ENCODE results near the gene PALM.

Gene PALM

DNA sequence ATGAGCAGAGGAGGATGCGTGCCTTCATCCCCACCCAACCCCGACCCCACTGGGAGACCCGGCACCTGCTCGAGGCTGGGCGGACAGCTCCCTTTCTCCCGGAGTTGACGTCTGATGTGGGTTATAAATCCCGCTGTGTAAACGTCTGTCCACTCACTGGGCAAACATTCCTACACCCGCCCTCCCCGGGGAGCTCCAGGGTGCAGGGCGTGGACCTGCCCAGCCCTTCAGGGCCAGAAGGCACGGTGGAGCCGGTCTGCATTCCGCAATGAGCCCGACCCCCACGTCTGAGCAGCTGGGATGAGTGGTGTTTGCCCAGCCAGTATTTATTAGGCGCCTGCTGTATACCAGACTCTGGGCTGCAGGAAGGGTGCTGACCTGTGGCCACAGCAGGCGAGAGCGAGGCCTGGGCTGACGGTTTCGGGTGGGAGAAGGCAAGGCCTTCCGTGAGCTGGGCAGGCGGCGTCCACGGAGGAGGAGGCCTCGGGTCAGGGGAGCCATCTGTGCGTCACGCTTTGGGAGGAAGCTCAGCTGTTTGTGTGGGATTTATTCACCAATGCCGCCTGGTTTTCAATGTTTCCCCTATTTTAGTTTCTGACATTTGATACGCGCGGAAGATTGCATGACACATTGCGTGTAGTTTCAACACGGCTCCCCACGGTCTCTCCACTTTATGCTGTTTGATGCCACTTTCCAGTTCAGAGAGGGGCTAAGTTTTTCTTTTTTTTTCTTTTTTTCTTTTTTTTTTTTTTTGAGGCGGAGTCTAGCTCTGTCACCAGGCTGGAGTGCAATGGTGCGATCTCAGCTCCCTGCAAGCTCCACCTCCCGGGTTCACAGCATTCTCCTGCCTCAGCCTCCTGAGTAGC lies 44.1 kb downstream of the PALM start:
- DNase-seq (ENCODE audit: low spot score) = peak; percentile 43

DNA sequence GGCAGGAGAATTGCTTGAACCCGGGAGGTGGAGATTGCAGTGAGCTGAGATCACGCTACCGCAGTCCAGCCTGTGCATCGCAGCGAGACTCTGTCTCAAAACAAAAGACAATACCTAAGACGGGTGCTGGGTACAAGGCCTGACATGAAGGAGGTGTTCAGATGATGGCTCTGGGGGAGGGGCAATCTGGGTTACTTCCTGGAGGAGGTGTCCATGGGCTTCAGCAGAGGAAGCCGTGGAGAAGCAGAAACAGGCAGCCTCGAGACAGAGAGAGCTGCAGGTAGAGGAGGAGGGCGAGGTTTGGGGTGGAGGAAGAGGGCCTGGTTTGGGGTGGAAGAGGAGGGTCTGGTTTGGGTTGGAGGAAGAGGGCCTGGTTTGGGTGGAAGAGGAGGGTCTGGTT lies 45.8 kb downstream of the PALM start:
- DNase-seq (ENCODE audit: low spot score) = no peak

DNA sequence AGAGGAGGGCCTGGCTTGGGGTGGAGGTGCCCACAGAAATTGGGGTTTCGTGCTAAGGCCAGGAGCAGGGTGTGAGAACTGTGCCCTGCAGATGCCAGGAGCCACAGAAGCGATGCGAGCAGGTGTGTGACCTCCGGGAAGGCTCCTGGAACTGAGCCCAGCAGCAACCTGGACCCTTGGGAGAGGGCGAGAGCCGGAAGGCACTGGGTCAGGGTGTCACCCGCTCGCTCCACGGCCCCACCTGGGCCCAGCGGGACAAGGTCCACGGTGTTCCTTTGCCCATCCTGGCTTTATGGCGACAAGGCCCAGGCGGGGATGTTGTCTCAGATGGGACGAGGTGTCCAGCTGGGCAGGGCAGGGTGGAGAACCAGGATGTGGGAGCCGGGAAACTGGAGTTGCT lies 46.3 kb downstream of the PALM start:
- no peak for DNase-seq (ENCODE audit: low spot score)

DNA sequence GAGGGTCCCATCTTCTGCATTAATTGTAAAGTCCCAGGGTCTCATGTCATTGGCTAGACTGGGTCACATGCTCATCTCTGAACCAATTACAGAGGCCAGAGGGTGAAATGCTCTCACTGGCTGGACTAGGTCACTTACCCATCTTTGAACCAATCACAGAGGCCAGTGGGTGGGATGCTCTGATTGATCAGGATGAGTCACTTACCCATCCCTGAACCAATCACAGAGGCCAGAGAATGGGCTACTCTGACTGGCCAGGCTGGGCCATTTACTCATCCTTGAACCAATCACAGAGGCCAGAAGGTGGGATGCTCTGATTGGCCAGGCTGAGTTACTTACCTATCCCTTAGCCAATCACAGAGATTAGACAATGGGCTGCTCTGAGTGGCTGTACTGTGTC lies 47.5 kb downstream of the PALM start:
- peak; percentile 76 for DNase-seq (ENCODE audit: low spot score)

DNA sequence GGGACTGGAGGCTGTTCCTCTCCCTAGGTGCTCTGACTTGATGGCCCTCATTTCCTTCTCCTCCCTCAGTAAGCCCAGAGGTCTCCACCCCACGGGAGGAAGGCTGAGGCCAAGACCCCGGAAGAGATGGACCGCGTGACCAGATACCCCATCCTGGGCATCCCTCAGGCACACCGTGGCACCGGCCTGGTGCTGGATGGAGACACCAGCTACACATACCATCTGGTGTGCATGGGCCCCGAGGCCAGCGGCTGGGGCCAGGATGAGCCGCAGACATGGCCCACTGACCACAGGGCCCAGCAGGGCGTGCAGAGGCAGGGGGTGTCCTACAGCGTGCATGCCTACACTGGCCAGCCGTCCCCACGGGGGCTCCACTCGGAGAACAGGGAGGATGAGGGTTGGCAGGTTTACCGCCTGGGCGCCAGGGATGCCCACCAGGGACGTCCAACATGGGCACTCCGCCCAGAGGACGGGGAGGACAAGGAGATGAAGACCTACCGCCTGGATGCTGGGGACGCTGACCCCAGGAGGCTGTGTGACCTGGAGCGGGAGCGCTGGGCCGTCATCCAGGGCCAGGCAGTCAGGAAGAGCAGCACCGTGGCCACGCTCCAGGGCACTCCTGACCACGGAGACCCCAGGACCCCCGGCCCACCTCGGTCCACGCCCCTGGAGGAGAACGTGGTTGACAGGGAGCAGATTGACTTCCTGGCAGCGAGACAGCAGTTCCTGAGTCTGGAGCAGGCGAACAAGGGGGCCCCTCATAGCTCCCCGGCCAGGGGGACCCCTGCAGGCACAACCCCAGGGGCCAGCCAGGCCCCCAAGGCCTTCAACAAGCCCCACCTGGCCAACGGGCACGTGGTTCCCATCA lies 48.3 kb downstream of the PALM start:
- DNase-seq (ENCODE audit: low spot score) = no peak

DNA sequence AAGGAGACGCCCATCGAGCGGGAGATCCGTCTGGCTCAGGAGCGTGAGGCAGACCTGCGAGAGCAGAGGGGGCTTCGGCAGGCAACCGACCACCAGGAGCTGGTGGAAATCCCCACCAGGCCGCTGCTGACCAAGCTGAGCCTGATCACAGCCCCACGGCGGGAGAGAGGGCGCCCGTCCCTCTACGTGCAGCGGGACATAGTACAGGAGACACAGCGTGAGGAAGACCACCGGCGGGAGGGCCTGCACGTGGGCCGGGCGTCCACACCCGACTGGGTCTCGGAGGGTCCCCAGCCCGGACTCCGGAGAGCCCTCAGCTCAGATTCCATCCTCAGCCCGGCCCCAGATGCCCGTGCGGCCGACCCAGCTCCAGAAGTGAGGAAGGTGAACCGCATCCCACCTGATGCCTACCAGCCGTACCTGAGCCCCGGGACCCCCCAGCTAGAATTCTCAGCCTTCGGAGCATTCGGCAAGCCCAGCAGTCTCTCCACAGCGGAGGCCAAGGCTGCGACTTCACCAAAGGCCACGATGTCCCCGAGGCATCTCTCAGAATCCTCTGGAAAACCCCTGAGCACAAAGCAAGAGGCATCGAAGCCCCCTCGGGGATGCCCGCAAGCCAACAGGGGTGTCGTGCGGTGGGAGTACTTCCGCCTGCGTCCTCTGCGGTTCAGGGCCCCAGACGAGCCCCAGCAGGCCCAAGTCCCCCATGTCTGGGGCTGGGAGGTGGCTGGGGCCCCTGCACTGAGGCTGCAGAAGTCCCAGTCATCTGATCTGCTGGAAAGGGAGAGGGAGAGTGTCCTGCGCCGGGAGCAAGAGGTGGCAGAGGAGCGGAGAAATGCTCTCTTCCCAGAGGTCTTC lies 49.3 kb downstream of the PALM start:
- no peak for DNase-seq (ENCODE audit: low spot score)

DNA sequence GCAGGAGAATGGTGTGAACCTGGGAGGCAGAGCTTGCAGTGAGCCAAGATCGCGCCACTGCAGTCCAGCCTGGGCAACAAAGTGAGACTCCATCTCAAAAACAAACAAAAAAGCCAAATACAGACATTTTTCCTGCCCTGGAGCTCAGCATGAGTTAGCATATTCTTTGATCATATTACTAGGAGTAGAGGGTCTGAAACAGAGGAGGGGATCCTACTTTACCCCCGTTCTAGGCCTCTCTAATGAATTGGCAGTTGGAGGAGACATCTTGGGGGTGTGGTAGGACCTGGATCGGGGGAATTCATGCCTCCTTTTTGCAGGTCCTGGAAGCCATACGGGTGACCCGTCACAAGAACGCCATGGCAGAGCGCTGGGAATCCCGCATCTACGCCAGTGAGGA lies 54.4 kb downstream of the PALM start:
- no peak for DNase-seq (ENCODE audit: low spot score)

DNA sequence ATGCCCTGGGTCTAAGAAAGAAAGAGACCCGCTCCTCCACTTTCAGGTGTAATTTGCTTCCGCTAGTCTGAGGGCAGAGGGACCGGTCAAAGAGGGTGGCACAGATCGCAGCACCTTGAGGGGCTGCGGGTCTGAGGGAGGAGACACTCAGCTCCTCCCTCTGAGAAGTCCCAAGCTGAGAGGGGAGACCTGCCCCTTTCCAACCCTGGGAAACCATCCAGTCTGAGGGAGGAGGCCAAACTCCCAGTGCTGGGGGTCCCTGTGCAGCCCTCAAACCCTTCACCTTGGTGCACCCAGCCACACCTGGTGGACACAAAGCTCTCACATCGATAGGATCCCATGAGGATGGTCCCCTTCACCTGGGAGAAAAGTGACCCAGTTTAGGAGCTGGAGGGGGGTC lies 55.1 kb downstream of the PALM start:
- DNase-seq (ENCODE audit: low spot score) = no peak

DNA sequence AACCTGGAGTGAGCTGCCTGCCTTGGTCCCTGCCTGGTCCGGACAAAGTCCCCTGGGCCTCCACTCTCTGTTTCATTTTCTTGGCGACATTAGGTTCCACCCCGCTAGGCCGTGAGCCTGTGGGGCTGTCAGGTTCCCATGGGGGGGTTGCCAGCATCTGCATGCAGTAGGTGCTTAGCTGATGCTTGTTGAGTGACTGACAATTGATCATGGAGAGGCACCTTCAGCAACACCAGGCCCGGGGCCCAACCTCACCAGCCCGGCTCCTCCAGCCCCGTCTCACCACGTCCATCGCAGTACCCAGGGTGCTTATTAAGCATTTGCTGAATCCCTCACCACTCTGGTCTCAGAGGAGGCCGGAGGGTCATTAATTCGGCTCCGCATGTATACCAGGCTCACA lies 55.6 kb downstream of the PALM start:
- no peak for DNase-seq (ENCODE audit: low spot score)

DNA sequence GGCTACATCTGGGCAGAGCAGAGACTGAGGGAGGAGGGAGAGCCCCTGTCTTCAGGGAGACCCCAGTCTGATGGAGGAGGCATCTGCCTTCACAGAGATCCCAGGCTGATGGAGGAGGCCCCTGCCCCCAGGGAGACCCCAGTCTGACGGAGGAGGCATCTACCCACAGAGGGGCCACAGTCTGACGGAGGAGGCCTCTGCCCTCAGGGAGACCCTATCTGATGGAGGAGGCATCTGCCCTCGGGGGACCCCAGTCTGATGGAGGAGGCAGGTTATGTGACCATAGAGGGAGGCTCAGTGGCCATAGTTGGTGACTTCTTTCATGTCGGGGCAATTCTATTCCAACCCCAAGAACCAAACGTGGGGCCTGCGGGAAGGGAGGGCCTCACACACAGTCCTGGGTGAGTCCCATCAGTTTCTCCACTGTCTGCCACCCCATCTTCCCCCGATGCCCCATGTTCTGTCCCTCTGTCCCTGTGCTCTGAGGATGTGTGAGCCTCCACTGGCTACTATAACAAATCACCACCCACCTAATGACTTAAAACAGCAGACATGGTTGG lies 56.5 kb downstream of the PALM start:
- no peak for DNase-seq (ENCODE audit: low spot score)

DNA sequence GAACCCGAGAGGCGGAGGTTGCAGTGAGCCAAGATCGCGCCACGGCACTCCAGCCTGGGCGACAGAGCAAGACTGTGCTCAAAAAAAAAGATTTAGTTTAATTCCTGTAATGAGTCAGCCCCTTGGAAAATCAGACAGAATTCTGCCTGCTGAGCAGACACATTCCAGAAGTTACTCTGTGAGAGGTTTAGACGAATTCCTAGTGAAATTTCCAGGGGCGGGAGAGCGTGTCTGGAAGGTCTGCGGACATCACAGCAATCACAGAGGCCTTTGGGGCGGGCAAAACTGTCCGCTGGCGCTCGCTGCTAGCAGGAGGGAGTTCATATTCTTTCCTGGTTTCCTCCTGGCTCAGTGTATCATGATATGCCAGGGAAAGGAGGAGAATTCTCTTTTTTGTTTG lies 59.7 kb downstream of the PALM start:
- DNase-seq (ENCODE audit: low spot score) = no peak

DNA sequence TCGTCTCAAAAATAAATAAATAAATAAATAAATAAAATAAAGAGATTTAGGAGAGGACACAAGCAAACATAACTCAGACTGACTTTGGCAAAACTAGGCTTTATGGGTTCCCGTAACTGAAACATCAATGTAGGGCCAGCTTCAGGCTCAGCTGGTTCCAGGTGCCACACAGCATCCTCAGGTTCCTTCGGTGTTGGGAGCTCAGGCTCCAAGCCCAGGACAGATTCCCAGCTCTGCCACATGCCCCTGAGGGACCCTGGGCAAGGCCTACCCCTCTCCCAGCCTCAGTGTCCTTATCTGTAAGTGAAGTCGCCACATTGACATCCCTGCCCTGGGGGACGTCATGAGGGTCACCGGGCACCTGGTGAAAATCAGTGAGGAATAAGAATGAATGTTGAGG lies 60.9 kb downstream of the PALM start:
- no peak for DNase-seq (ENCODE audit: low spot score)

DNA sequence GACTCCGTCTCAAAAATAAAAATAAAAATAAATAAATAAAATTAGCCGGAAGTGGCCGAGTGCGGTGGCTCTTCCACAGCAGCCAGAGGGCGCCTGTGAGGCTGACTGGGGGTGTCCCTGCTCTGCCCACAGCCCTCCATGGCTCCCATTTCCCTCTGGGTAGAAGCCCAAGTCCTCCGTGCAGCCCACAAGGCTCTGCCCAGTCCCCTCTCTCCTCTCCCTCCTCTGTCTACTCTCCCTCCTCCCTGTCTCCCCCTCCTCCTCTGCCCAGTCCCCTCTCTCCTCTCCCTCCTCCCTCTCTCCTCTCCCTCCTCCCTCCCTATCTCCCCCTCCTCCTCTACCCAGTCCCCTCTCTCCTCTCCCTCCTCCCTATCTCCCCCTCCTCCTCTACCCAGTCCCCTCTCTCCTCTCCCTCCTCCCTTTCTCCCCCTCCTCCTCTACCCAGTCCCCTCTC lies 62.6 kb downstream of the PALM start:
- peak; percentile 73 for DNase-seq (ENCODE audit: low spot score)

DNA sequence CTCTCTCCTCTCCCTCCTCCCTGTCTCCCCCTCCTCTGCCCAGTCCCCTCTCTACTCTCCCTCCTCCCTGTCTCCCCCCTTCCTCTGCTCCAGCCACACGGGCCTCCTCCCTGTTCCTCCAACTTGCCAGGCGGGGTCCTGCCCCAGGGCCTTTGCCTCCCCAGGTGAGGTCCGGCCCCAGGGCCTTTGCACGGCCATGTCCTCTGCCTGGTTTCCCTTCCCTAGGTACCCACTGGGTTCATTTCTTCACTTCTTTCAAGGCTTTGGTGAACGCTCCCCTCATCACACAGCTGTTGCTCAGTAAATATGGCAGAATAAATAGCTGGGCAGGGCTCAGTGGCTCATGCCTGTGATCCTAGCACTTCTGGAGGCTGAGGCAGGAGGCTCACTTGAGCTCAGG lies 63.3 kb downstream of the PALM start:
- no peak for DNase-seq (ENCODE audit: low spot score)

DNA sequence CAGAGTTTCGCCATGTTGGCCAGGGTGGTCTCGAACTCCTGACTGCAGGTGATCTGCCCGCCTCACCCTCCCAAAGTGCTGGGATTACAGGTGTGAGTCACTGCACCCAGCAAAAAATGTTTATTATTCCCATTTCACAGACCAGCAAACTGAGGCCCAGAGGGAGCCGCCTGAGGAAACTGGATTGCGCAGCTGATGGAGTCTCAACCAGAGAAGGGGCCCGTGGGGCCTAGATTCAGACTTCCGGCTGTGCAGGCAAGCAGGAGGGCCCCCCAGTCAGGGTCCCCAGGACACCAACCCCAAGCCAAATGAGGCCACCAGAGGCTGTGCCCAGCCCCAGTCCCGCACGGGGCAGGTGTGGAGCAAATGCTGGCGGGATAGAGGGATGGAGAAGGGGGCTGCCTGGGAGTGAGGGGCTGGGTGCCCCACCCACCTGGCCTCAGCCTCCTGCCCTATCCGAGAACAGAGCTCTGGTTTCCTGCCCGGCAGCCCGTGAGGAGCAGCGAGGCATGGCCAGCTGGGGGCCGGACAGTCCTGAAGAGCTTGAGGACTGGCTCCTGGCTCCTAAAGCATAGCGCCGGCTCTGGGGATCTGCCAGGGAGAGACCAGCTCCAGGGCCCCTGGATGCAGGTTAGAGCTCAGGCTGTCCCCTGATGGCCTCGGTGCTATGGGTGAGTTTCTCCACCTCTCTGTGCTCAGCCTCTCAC lies 64.1 kb downstream of the PALM start:
- DNase-seq (ENCODE audit: low spot score) = no peak

DNA sequence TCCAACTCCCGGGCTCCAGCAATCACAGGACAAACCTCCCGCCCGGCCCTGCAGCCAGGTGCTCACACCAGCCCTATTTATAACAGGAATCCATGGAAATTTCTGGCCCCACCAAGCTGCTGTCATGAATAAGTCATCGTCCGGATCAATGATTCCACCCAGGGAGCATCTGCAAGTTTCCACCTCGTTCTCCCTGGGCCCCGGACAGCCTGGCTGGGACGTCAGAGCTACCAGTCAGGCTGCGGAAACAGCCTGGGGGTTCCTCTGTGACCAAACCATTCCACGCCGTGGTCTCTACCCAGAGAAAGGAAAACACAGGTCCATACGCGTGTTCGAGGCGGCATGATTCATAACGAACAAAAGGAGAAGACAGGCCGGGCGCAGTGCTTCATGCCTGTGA lies 67.8 kb downstream of the PALM start:
- DNase-seq (ENCODE audit: low spot score) = no peak

DNA sequence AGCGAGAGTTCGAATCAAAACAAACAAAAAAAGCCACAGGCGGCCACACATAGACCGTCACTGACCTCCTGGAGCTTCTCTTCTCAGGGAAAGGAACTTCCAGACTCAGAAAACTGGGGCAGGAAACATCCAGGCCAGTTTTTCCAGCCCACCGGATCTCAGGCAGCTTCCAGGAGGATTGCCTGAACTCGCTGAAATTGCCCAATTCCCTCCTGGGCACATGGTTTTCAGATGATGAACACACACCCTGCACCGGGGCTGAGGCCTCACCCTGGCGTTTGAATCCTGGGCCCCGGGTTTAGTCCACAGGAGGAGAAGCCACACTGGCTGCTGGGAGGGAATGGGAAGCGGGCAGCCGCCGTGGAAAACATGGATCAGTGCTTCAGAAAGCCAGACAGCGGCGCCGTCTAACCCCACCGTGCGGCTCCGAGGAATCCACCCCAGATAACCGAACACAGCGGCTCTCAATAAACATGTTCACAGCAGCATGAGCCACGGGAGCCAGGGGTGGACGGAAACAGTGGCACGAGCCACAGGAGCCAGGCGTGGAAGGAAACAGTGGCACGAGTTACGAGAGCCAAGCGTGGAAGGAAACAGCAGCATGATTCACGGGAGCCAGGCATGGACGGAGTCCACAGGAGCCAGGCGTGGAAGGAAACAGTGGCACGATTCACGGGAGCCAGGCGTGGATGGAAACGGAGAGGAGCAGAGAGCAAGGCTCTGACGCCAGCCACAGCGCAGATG lies 70.3 kb downstream of the PALM start:
- no peak for DNase-seq (ENCODE audit: low spot score)

DNA sequence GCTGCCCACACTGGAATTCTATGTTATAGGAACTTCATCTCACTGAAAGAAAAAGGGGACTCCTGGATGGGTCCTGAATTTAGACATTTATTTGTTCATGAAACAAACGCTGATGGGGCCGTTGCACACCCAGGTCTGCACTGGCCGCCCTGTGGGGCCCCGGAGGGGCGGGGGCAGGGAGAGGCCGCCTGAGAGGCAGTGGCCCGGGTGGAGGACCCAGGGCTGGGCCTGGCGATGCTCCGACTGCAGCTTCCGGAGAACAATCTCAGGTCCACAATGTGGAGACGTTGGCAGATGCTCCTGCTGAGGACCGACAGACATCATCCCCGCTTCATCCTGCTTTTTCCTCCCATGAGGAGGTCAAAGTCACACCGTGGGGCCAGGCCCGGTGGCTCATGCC lies 72.2 kb downstream of the PALM start:
- DNase-seq (ENCODE audit: low spot score) = no peak

DNA sequence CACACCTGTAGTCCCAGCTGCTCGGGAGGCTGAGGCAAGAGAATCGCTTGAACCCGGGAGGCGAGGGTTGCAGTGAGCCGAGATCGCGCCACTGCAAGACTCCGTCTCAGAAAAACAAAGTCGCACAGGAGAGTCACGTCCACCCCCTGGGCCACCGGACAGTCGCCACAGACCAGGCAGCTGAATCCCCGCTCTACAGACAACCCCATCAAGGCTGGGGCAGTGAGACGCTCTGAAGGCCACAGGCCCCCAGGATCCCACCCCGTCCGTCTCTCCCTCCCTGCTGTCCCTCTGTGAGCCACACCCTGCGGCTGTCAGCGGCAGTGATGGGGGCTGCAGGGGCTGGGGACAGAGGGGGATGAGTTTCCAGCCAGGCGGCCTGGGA lies 73.1 kb downstream of the PALM start:
- DNase-seq (ENCODE audit: low spot score) = no peak

DNA sequence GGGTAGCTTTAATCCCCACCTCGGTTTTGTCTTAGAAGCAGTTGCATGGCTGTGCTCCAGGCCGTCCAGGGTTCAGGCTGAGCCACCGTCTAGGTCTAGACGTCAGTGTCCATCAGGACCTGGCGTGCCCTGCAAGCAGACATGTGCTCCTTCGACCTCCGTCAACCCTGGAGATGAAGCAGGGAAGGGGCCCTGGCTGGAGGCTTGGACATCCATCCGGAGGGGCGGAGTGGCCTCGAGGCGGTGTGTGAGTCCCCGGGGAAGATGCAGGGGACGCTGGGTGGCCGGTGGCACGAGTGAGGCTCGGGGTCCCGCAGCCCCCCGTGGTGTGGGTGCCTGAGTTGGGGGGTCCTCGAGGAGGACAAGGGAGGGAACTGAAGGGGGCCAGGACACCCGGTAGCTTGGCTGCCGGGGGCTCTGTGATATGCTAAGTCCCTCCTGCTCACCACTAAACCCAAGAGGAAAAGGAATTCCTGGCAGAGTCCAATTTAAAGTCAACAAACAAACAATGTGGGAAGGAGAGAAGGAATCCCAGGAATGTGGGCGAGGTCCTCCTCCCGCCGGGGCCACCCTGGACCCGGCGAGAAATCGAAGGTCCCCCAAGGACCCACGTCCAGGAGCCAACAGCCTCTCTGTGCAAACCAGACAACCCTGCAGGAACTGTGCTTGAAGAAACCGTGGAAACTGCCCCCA lies 73.6 kb downstream of the PALM start:
- DNase-seq (ENCODE audit: low spot score) = no peak

Measured in RKO (cell line).